Measurements from ENCODE around the gene MFN2.

- TF ChIP-seq, protein P1, sequence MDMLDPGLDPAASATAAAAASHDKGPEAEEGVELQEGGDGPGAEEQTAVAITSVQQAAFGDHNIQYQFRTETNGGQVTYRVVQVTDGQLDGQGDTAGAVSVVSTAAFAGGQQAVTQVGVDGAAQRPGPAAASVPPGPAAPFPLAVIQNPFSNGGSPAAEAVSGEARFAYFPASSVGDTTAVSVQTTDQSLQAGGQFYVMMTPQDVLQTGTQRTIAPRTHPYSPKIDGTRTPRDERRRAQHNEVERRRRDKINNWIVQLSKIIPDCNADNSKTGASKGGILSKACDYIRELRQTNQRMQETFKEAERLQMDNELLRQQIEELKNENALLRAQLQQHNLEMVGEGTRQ (IDR thresholded peaks at IDR 0.05; ENCODE audit: low read length): no peak
- TF ChIP-seq E2F6 (IDR thresholded peaks at IDR 0.05): no peak
- no peak for TF ChIP-seq RNF2 (IDR thresholded peaks at IDR 0.05; ENCODE audit: borderline replicate concordance, low read depth, low read length, missing control alignments, poor library complexity, severe bottlenecking)
- no peak for TF ChIP-seq YY1 (IDR thresholded peaks at IDR 0.05; ENCODE audit: low read depth, low read length)
- no peak for TF ChIP-seq POLR2A (IDR thresholded peaks at IDR 0.05; ENCODE audit: control extremely low read depth in 1 of 2, low read depth in 2 of 2, low read length in 2 of 2)
- no peak for TF ChIP-seq CEBPB (IDR thresholded peaks at IDR 0.05; ENCODE audit: low read depth, low read length)
- TF ChIP-seq GABPA (IDR thresholded peaks at IDR 0.05; ENCODE audit: borderline replicate concordance, insufficient read depth, low read length): no peak
Observed at GRCh38 chr1:12040457-12041051, 60.3 kb downstream of the MFN2 start.

All from H1 (cell line).